ENCODE data around the gene TNKS1BP1.
"Not testable (repeated sequence)": the region's sequence is repeated elsewhere in the genome, so short reads cannot be mapped to it uniquely, and the experiment has no call there.

The TNKS1BP1 gene

DNA sequence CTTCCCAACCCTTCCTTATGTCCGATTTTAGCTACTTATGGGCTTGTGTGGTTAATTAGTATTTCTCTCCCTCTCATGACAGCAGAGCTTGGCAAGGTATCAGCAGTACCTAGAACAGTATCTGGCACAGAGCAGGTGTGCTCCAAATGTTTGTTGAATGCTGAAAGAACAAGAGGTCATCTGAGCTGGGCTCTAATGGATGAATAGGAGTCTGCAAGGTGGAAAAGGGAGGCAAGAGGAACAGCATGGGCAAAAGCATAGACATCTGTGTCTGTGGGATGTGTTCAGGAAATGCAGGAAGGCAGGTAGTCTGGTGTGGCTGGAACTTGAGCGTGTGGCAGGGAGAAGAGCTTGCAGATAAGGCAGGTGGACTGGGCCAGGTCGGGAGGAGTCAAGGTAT lies 37.2 kb upstream of the TNKS1BP1 start:
- no peak overlapping the region for H3K9ac ChIP-seq
- TF ChIP-seq Cebpa-rat (IDR thresholded peaks at IDR 0.05) = no peak
- H3K36me3 ChIP-seq = no peaks in the 10 kb centered on the region
- peaks cover 2% of the 10 kb centered on the region; the same call in 1 of the 2 replicates for H3K4me1 ChIP-seq
- H4K20me1 ChIP-seq = no peaks in the 10 kb centered on the region
- no peak overlapping the region for H3K4me2 ChIP-seq
- H3K27me3 ChIP-seq = no peaks in the 10 kb centered on the region
- no peak overlapping the region for H3K4me3 ChIP-seq
- H3K9me3 ChIP-seq = no peaks in the 10 kb centered on the region
- H3K27ac ChIP-seq = no peak overlapping the region

DNA sequence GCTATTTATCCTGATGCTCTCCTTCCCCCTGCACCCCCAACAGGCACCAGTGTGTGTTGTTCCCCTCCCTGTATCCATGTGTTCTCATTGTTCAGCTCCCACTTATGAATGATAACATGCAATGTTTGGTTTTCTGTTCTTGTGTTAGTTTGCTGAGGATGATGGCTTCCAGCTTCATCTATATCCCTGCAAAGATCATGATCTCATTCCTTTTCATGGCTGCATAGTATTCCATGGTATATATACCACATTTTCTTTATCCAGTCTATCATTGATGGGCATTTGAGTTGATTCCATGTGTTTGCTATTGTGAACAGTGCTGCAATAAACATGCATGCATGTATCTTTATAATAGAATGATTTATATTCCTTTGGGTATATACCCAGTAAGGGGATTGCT lies 36.7 kb upstream of the TNKS1BP1 start:
- not testable (repeated sequence) for H3K4me2 ChIP-seq, H4K20me1 ChIP-seq, H3K36me3 ChIP-seq, H3K9ac ChIP-seq, H3K27me3 ChIP-seq, H3K27ac ChIP-seq, H3K4me1 ChIP-seq, H3K4me3 ChIP-seq, H3K9me3 ChIP-seq

- no peak overlapping the region for H3K4me2 ChIP-seq
- no peaks in the 10 kb centered on the region for H3K9me3 ChIP-seq
- no peaks in the 10 kb centered on the region for H3K27me3 ChIP-seq
- no peak overlapping the region for H3K4me3 ChIP-seq
- no peak overlapping the region for H3K27ac ChIP-seq
- no peak overlapping the region for H3K9ac ChIP-seq
- H3K4me1 ChIP-seq = peaks cover 11% of the 10 kb centered on the region
- H3K36me3 ChIP-seq = no peaks in the 10 kb centered on the region
- no peaks in the 10 kb centered on the region for H4K20me1 ChIP-seq
- no peak for TF ChIP-seq Cebpa-rat (IDR thresholded peaks at IDR 0.05)
Observed at GRCh38 chr11:57360991-57361390, 36.2 kb upstream of the TNKS1BP1 start.

DNA sequence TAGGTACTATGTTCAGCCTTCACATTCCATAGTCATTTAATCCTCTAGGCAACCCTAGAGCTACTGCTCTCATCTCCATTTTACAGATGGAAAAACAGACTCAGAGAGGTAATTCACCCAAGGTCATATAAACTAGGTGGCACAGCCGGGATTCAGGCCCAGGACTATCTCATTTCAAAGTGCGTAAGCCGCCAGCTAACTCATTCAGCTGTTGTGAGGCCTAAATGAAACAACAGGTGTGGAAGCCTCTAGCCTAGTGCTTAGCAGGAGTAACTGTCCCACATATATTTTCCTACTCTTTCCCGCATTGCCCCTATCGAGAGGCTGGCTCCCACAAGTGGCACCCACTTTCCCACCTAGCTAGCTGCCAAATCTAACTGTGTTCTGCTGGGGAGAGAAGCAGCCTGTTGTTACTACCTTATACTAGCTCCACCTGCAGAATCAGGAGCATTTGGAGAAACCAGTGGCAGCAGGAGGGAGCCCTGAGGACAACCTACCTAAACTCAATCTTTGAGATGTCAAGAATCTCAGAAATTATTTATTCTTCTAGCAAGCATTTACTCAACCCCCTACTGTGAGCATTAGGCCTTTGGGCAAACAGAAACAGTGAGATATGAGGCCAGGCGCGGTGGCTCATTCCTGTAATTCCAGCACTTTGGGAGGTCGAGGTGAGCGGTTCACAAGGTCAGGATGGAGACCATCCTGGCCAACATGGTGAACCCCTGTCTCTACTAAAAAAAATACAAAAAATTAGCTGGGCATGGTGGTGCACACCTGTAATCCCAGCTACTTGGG lies 35.3 kb upstream of the TNKS1BP1 start:
- Histone ChIP-seq H3K4me2 (no peak overlapping the region), H3K9ac (no peak overlapping the region)
- no peak for TF ChIP-seq Cebpa-rat (IDR thresholded peaks at IDR 0.05)

DNA sequence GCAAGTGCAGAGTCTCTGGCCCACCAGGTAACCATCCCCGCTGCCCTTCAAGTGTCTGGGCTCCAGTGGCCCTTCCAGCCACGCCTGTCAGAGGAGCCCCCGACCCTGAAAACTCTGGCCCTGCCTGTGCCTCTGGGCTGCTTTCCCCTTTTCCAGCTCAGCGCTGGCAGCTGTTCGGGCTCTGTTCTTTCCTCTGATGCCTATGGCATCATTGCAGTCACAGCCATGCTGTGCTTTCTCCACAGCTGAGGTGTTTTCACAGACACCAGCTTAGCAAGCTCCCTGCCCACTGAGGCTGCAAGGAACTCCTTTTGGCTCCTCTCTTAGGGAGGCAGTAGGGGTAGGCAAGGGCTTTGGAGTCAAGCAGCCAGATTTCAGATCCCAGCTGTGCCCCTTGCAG lies 34.6 kb upstream of the TNKS1BP1 start:
- H3K36me3 ChIP-seq = no peaks in the 10 kb centered on the region
- no peaks in the 10 kb centered on the region for H3K9me3 ChIP-seq
- H3K4me3 ChIP-seq = no peak overlapping the region
- no peak for TF ChIP-seq Cebpa-rat (IDR thresholded peaks at IDR 0.05)
- no peak overlapping the region for H3K9ac ChIP-seq
- H3K4me1 ChIP-seq = peaks cover 27% of the 10 kb centered on the region
- H4K20me1 ChIP-seq = no peaks in the 10 kb centered on the region
- no peaks in the 10 kb centered on the region for H3K27me3 ChIP-seq
- H3K27ac ChIP-seq = no peak overlapping the region
- no peak overlapping the region for H3K4me2 ChIP-seq

More for the DNA sequence above, 35.3 kb upstream of the TNKS1BP1 start:
- H3K4me3 ChIP-seq = no peak overlapping the region
- H3K27ac ChIP-seq = no peak overlapping the region
- peaks cover 20% of the 10 kb centered on the region for H3K4me1 ChIP-seq
- no peaks in the 10 kb centered on the region for H3K9me3 ChIP-seq
- no peaks in the 10 kb centered on the region for H4K20me1 ChIP-seq
- no peaks in the 10 kb centered on the region for H3K27me3 ChIP-seq
- no peaks in the 10 kb centered on the region for H3K36me3 ChIP-seq

GRCh38 chr11:57358991-57359390 lies 34.2 kb upstream of the TNKS1BP1 start:
- Histone ChIP-seq H4K20me1 (no peaks in the 10 kb centered on the region), H3K4me1 (peaks cover 31% of the 10 kb centered on the region), H3K27me3 (no peaks in the 10 kb centered on the region), H3K9ac (no peak overlapping the region), H3K4me2 (no peak overlapping the region), H3K9me3 (no peaks in the 10 kb centered on the region), H3K36me3 (no peaks in the 10 kb centered on the region), H3K4me3 (no peak overlapping the region), H3K27ac (no peak overlapping the region)
- TF ChIP-seq Cebpa-rat (IDR thresholded peaks at IDR 0.05) = no peak

GRCh38 chr11:57358543-57358961 lies 33.8 kb upstream of the TNKS1BP1 start:
- H3K9ac ChIP-seq = no peak overlapping the region

GRCh38 chr11:57357856-57358255 lies 33.1 kb upstream of the TNKS1BP1 start:
- peaks cover 38% of the 10 kb centered on the region for H3K4me1 ChIP-seq

More at GRCh38 chr11:57358543-57358961, 33.8 kb upstream of the TNKS1BP1 start:
- Histone ChIP-seq H3K27ac (no peak overlapping the region), H3K4me3 (no peak overlapping the region), H3K27me3 (no peaks in the 10 kb centered on the region), H3K9me3 (no peaks in the 10 kb centered on the region), H3K36me3 (no peaks in the 10 kb centered on the region), H3K4me1 (peaks cover 36% of the 10 kb centered on the region), H3K4me2 (no peak overlapping the region), H4K20me1 (no peaks in the 10 kb centered on the region)
- TF ChIP-seq Cebpa-rat (IDR thresholded peaks at IDR 0.05) = no peak

GRCh38 chr11:57357310-57357709 lies 32.6 kb upstream of the TNKS1BP1 start:
- Histone ChIP-seq H3K4me1 (peaks cover 38% of the 10 kb centered on the region), H4K20me1 (no peaks in the 10 kb centered on the region), H3K4me2 (no peak overlapping the region), H3K36me3 (no peaks in the 10 kb centered on the region), H3K4me3 (no peak overlapping the region), H3K27me3 (no peaks in the 10 kb centered on the region), H3K9me3 (0 out of 2 replicates have a peak, but pooled peaks cover 4% of the 10 kb centered on the region), H3K27ac (no peak overlapping the region), H3K9ac (no peak overlapping the region)
- TF ChIP-seq Cebpa-rat (IDR thresholded peaks at IDR 0.05) = no peak

More at GRCh38 chr11:57357856-57358255, 33.1 kb upstream of the TNKS1BP1 start:
- H3K36me3 ChIP-seq = no peaks in the 10 kb centered on the region
- no peak overlapping the region for H3K4me3 ChIP-seq
- no peak overlapping the region for H3K9ac ChIP-seq
- H4K20me1 ChIP-seq = no peaks in the 10 kb centered on the region
- 0 out of 2 replicates have a peak, but pooled peaks cover under 1% of the 10 kb centered on the region for H3K9me3 ChIP-seq
- no peaks in the 10 kb centered on the region for H3K27me3 ChIP-seq
- TF ChIP-seq Cebpa-rat (IDR thresholded peaks at IDR 0.05) = no peak
- no peak overlapping the region for H3K27ac ChIP-seq
- no peak overlapping the region for H3K4me2 ChIP-seq

DNA sequence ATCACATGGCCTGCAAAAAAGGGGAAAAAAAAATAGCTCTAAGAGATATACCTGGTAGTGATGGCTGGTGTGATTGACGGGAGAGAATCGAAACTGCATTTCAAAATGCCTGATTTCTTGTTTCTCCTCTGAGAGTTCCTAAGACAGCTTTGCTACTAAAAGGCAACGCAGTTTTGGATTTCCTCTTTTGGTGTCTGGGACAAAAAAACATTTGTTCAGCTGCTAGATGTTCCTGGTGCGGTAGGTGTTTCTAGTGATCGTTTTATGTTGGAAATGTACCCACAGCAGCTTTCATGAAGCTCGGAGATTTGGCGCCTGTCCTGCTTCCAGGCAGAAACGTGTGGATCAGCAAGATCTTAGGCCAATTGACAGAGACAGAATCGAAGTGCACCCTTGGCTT lies 31.5 kb upstream of the TNKS1BP1 start:
- H3K4me3 ChIP-seq = no peak overlapping the region
- peaks cover 10% of the 10 kb centered on the region for H3K9me3 ChIP-seq
- no peak overlapping the region for H3K27ac ChIP-seq
- H4K20me1 ChIP-seq = no peaks in the 10 kb centered on the region
- no peaks in the 10 kb centered on the region for H3K27me3 ChIP-seq
- TF ChIP-seq Cebpa-rat (IDR thresholded peaks at IDR 0.05) = no peak
- H3K9ac ChIP-seq = no peak overlapping the region
- no peaks in the 10 kb centered on the region for H3K36me3 ChIP-seq
- peaks cover 38% of the 10 kb centered on the region for H3K4me1 ChIP-seq
- peak overlapping the region; percentile 88 for H3K4me2 ChIP-seq
